MCF 10A (cell line): ENCODE results near the gene GPRIN2. TPM values are rescaled to one million over a fixed set of nuclear protein-coding genes. Genes with fewer than 3 reads are reported as not detected.
"Not testable (repeated sequence)": the region's sequence is repeated elsewhere in the genome, so short reads cannot be mapped to it uniquely, and the experiment has no call there.

Experiments used
- Bru-seq: library from RNA; stranded (reverse); fragments of 400-500 nt; gene quantifications from one replicate; lab custom pipeline; 2021; lab: Mats Ljungman, UMichigan
- BruChase-seq, 2 experiments: library from RNA; stranded (reverse); fragments of 400-500 nt; gene quantifications; one replicate each; lab custom pipeline; 2021; lab: Mats Ljungman, UMichigan
- BruUV-seq: library from RNA; stranded (reverse); fragments of 400-500 nt; replicated peaks from 2 replicates; lab custom pipeline; 2021; lab: Mats Ljungman, UMichigan
- CTCF ChIA-PET: fragments of 300-600 bp; sonication (Branson Sonifier 250); formaldehyde crosslinking; extraction: SDS; loops from one replicate; lab custom pipeline; 2021; ENCODE audit warnings: antibody characterized with exemption, inconsistent platforms; lab: Yijun Ruan, JAX
- POLR2A ChIA-PET: fragments of 300-600, 350-650 bp; sonication (Branson Sonifier 250); formaldehyde crosslinking; extraction: SDS; loops from one replicate; lab custom pipeline; 2020; ENCODE audit warnings: antibody characterized with exemption, inconsistent platforms; lab: Yijun Ruan, JAX
- DNase-seq: peaks from one replicate; pipeline ENCODE4 v3.0.0-alpha.2; 2018; ENCODE audit not compliant: unreplicated experiment
- H3K27ac Mint-ChIP-seq: one replicate; pipeline ENCODE4 v1.8.0; 2022; ENCODE audit warnings: mild to moderate bottlenecking, low read depth, mixed read lengths; ENCODE audit not compliant: unreplicated experiment
- H3K27me3 Mint-ChIP-seq: one replicate; pipeline ENCODE4 v1.8.0; 2022; ENCODE audit warnings: mixed read lengths; ENCODE audit not compliant: insufficient read depth, unreplicated experiment
- H3K36me3 Mint-ChIP-seq: one replicate; pipeline ENCODE4 v1.8.0; 2022; ENCODE audit warnings: mild to moderate bottlenecking, moderate library complexity, mixed read lengths; ENCODE audit not compliant: insufficient read depth, unreplicated experiment
- H3K4me1 Mint-ChIP-seq: one replicate; pipeline ENCODE4 v1.8.0; 2022; ENCODE audit warnings: mixed read lengths; ENCODE audit not compliant: insufficient read depth, unreplicated experiment
- H3K4me3 Mint-ChIP-seq: one replicate; pipeline ENCODE4 v1.8.0; 2022; ENCODE audit warnings: mild to moderate bottlenecking, moderate library complexity, mixed read lengths; ENCODE audit not compliant: unreplicated experiment
- H3K9me3 Mint-ChIP-seq: one replicate; pipeline ENCODE4 v1.8.0; 2022; ENCODE audit warnings: mixed read lengths; ENCODE audit not compliant: unreplicated experiment
- CTCF ChIP-seq: fragments of 200-600 bp; IDR thresholded peaks from one replicate; pipeline ENCODE4 v1.8.0; 2022; ENCODE audit warnings: antibody characterized with exemption, mild to moderate bottlenecking; ENCODE audit not compliant: unreplicated experiment
- intact Hi-C: fragments of 100-400 bp; cut with micrococcal nuclease; formaldehyde crosslinking; loops from 2 replicates; pipeline ENCODE4 v1.14.1; 2022
- long read RNA-seq: library from polyadenylated mRNA; stranded (forward); transcript quantifications from one replicate; pipeline ENCODE4 v2.0.0, GENCODE V29; 2022
- total RNA-seq: library from RNA; stranded (reverse); gene quantifications from 2 replicates; pipeline ENCODE4 v1.2.3, GENCODE V29; 2022

The GPRIN2 gene
- total RNA-seq (not detected in 2 replicates), Bru-seq, nascent RNA (percentile 15 among the genes with signal in this experiment), BruChase-seq, experiment 1, labeled RNA remaining after a 6-hour chase (not detected), BruChase-seq, experiment 2, labeled RNA remaining after a 2-hour chase (percentile 19 among the genes with signal in this experiment)
- long read RNA-seq = 0 reads

- ChIA-PET POLR2A (no interaction called here), CTCF (no interaction called here)
- BruUV-seq = no TSS peak
- Mint-ChIP-seq H3K27me3 (no peaks in the 10 kb centered on the region), H3K4me3 (peak within 1 kb of the TSS; percentile 51), H3K36me3 (no peaks in the 10 kb centered on the region), H3K4me1 (no peaks in the 10 kb centered on the region), H3K27ac (peak within 1 kb of the TSS; percentile 32), H3K9me3 (no peaks in the 10 kb centered on the region)
- TF ChIP-seq CTCF = no peak
- no peak for DNase-seq
- intact Hi-C loops = no loop called here
Observed at GRCh38 chr10:46556515-46557318, at the start of gene GPRIN2. TSS of gene GPRIN2 (minus strand) at chr10:46556658. CDS start at chr10:46550736, 5,922 bp downstream.

- intact Hi-C loops, BruUV-seq, DNase-seq, H3K4me3 Mint-ChIP-seq, H3K4me1 Mint-ChIP-seq, H3K27ac Mint-ChIP-seq, POLR2A ChIA-PET, H3K27me3 Mint-ChIP-seq, H3K9me3 Mint-ChIP-seq, CTCF ChIA-PET, H3K36me3 Mint-ChIP-seq: not testable (repeated sequence)
Observed at GRCh38 chr10:46600516-46600915, 44.1 kb upstream of the GPRIN2 start.

- POLR2A ChIA-PET, intact Hi-C loops, BruUV-seq, H3K36me3 Mint-ChIP-seq, CTCF ChIA-PET, H3K27ac Mint-ChIP-seq, H3K9me3 Mint-ChIP-seq, DNase-seq, H3K4me1 Mint-ChIP-seq, H3K27me3 Mint-ChIP-seq: not testable (repeated sequence)
- peak; percentile 9 for TF ChIP-seq CTCF
- H3K4me3 Mint-ChIP-seq = peak overlapping the region; percentile 68
Observed at GRCh38 chr10:46597616-46598246, 41.3 kb upstream of the GPRIN2 start.

- H3K27ac Mint-ChIP-seq, intact Hi-C loops, H3K27me3 Mint-ChIP-seq, H3K36me3 Mint-ChIP-seq, BruUV-seq, POLR2A ChIA-PET, H3K9me3 Mint-ChIP-seq, H3K4me1 Mint-ChIP-seq, CTCF ChIA-PET: not testable (repeated sequence)
- DNase-seq = peak; percentile 29
- peak overlapping the region; percentile 68 for H3K4me3 Mint-ChIP-seq
Observed at GRCh38 chr10:46596570-46596969, 40.1 kb upstream of the GPRIN2 start.

GRCh38 chr10:46594453-46595063 is 38.1 kb upstream of the GPRIN2 start:
- H3K4me3 Mint-ChIP-seq, H3K27me3 Mint-ChIP-seq, intact Hi-C loops, H3K9me3 Mint-ChIP-seq, CTCF ChIA-PET, POLR2A ChIA-PET, H3K4me1 Mint-ChIP-seq, BruUV-seq, DNase-seq, H3K36me3 Mint-ChIP-seq, H3K27ac Mint-ChIP-seq: not testable (repeated sequence)

- H3K4me3 Mint-ChIP-seq, H3K36me3 Mint-ChIP-seq, CTCF ChIA-PET, H3K4me1 Mint-ChIP-seq, H3K27ac Mint-ChIP-seq, H3K27me3 Mint-ChIP-seq, DNase-seq, BruUV-seq, POLR2A ChIA-PET, intact Hi-C loops, H3K9me3 Mint-ChIP-seq: not testable (repeated sequence)
Observed at GRCh38 chr10:46593307-46593706, 36.8 kb upstream of the GPRIN2 start.

GRCh38 chr10:46591053-46591452 is 34.6 kb upstream of the GPRIN2 start:
- POLR2A ChIA-PET, H3K4me1 Mint-ChIP-seq, H3K4me3 Mint-ChIP-seq: not testable (repeated sequence)

More at GRCh38 chr10:46591053-46591452, 34.6 kb upstream of the GPRIN2 start:
- intact Hi-C loops, H3K9me3 Mint-ChIP-seq, H3K27me3 Mint-ChIP-seq, DNase-seq, H3K36me3 Mint-ChIP-seq, CTCF ChIA-PET, BruUV-seq, H3K27ac Mint-ChIP-seq: not testable (repeated sequence)
